ENCODE data around the gene PRND. TPM values are rescaled to one million over a fixed set of nuclear protein-coding genes. Genes with fewer than 3 reads are reported as not detected.
"Not testable (repeated sequence)": the region's sequence is repeated elsewhere in the genome, so short reads cannot be mapped to it uniquely, and the experiment has no call there.

Gene PRND
- polyA plus RNA-seq, 1 donor, result 51.9 TPM

DNA sequence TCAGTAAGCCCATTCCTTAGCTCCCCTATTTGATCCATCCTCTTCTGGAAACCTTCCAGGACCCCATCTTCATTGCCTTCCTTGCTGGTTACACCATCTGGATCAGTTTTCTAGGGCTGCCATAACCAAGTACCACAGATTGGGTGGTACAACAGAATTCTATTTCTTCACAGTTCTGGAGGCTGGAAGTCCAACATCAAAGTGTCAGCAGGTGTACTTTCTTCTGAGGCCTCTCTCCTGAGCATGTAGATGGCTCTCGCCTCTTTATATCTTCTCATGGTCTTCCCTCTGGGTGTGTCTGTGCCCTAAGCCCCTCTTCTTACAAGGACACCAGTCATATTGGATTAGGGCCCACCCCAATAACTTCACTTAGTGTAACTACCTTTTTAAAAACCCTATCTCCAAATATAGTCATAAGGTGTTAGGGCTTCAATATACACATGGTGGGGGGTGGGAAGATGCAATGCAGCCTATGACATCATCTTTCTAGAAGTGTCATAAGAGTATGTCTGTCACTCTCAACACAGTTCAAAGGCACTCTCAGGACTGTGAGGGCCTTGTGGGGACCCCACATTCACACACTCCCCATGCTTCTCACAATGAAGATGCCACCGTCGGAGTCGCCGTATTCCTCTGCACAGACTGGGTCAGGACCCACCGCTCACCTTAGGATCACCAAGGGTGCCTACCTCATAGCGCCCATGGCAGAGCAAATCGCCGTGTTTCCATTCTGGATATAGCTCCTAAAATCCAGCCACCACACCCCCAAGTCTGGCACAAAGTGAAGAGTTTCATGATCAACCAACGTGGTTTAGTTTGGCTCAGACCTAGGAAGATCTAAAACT lies 12.2 kb upstream of the PRND start:
- no peak for DNase-seq

DNA sequence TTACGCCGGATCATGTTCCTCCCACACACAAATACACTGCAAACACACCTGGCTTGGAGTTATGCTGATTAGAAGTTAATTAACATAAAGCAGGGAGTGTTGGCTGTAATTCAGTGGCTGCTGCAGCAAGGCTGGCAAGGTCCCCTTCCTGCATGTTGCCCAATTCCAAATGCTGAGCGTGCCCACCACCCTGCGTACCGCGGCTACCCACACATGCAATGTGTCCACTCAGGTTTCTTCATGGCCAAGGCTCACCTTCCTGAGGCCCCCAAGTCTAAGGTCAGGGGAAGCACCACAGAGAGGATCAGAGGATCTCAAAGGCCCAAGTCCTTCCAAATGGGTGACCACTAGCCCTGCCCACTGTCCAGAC lies 11.6 kb upstream of the PRND start:
- DNase-seq, result no peak

DNA sequence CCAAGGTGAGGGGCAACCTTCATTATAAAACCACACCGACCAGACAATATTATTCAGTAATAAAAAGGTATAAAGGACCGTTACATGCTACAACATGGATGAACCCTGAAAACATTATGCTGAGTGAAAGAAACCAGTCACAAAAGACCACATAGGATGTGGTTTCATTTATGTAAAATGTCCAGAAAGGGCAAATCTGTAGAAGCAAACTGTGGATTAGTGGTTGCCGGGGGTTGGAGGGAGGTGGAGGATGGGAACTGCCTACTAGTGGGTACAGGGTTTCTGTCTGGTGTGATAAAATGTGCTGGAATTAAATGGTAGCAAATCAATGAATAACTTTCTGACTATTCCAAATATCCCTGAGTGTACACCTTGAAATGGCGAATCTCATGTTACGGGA lies 10.2 kb upstream of the PRND start:
- no peak for DNase-seq

DNA sequence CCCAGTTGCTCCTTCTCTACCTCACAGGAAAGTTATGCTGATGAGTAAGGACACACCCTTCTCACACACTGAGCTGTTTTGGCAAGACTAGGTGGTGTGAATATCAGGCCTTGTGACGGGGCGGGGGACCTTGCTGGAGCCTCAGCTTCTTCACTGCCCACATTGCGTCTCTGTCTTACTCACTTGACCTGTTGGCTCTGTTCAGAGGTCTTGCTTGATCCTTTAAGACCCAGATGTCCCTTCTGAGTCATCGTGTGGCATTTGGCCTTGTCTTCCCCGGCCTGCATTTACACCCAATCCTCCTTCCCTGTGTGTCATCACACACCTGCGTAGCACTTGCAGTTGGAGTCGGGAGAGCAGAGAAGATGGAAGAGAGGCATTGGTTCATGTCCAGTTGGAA lies 8.3 kb upstream of the PRND start:
- no peak for DNase-seq

DNA sequence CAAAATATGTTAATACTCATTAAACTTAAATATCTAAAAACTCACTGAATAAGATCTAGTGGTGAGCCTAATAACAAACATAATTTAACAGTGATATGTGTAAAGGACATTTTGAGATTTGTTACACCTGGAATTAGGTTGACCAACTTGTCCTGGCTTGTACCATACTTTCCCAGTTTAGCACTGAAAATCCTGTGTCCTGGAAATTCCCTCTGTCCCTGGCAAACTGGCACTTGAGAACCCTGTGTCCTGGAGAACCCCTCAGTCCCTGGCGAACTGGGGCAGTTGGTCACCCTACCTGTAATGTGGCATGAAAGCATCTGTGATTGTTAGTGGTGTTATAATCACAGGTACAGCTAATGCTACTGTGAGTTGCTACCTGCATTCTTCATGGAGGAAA lies 6.9 kb upstream of the PRND start:
- no peak for DNase-seq

DNA sequence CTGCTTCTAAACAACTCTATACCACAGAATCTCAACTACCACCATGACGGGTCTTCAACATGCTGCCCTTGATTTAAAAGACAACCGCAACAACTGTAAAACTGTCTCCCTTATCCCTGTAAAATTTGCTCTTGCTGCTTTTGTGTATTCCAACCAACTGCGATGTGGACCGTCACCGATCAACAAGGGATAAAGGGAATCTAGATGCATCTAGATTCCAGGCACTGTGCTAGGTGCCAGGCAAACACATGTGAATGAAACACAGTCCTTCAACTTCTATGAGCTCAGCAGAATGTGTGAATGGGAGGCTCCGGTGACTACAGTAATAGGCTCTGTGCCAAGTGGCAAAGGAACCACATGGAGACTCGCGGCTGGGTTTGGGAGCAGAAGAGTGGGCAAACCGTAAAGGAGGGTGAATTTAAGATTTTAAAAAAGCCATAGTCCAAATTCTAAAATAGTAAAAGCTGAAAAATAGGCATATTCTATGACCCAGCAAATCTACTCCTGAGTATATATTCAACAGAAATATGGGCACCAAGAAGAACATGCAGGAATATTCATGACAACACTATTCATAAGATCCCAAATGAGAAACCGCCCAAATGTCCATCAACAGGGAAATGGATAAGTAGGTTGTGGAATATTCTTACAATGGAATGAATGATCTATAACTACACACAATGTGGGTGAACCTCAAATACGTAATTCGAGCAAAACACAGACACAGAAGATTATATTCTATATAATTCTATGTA lies 3.7 kb upstream of the PRND start:
- no peak for DNase-seq

DNA sequence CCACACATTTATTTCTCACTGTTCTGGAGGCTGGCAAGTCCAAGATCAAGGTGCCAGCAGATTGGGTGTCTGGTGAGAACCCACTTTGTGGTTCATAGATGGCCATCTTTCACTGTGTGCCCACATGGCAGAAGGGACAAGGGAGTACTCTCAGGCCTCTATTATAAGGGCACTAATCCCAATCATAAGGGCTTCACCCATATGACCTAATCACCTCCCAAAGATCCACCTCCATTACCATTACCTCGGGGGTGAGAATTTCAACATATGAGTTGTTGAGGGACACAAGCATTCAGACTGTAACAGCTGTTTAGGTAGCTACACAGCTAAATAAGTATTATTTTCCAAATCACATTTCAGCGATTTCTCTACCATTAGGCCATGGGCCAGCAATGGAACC lies 2.5 kb upstream of the PRND start:
- DNase-seq, result no peak

DNA sequence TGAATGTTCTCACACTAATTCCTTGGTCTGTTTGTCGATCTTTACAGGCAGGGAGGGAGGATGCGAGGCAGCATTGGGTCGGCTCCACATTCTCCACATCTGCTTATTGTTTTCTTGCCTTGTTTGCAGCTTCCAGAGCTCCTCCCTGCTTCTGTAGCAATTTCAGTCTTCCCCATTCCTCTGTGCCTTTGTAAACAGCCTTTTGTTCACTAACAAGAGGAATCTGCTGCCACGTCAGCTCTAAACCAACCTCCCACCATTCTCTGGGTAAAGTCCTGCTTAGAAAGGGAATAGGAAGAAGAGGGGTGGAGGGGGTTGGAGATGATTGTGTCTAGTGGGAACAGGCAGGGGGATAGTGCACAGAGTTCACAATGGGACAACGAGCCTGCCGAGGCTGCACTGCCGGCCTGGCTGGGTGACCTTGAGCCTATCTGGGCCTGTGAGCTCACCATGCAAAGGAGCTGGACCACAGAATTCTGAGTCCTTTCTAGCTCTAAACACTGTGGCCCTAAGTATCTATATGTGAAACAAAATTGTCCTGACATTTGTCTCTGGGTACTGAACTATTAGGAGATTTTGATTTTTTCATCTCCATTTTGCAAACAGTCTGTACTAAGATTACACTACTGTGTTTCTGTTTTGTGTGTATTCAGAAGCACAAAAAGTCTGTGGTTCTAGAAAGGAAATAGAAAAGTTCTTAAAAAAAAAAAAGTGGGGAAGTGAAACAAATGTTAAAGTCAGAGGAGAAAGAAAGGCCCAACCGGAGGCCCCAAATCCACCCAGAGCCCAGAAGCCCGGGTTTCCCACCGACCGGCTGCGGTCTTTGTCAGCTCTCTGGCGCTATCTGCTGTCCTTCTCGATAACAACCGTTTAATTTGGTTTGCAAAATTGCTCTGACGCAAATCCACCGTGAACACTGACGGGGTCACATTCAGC lies 1.4 kb upstream of the PRND start:
- peak; percentile 76 for DNase-seq

DNA sequence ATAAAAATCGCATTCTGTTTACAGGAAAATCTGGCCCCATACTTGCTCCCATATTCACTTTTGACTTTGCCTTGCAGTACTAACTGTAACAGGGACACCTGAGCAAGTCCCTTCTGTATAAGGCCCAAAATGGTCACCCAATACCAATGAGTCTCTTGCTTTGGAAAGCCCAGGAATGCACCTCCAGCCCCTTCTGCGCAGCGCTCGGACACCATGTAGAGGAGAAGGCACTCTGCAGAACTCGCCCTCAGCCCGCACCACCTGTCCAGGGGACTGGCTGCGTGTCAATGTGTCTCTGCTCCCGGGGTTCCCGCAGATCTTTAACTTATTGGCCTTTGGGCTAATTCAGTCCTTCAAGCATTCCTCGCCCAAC lies 746 bp upstream of the PRND start:
- no peak for DNase-seq

DNA sequence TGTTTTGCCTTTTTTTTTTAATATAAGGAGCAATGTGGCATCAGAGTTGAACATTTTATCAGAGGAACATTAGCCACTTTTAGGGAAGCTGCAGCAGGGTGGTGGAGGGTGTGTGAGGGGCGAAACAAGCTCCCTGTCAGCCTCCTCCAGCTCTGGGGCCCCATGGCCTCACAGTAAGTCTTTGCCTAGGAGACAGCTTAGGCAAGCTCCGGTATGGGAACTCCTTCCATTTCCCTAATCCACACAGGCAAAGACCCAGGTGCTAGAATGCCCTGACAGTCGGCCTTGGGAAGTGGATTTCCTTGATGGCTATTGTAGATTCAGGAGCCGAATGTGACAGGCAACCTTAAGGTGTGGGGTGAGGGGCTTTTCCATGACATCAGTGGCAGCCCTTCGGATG lies 862 bp downstream of the PRND start:
- DNase-seq, result no peak

DNA sequence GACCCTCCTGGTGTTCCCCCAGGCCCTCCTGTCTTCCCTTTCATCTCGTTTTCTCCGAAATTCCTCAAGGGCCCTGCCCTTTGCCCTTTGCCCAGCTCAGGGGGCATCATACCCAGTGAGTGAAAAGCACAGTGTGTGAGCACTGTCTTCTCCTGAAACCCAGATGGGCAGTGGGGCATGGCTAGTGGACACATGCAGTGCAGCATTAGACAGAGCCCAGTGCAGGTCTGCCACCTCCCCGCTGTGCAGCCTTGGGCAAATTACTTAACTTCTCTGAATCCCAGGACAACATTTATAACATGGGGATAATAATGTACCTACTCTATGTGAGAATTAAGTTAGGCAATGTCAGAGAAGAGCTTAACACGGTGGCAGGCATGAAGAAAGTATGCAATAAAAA lies 1.3 kb downstream of the PRND start:
- no peak for DNase-seq

DNA sequence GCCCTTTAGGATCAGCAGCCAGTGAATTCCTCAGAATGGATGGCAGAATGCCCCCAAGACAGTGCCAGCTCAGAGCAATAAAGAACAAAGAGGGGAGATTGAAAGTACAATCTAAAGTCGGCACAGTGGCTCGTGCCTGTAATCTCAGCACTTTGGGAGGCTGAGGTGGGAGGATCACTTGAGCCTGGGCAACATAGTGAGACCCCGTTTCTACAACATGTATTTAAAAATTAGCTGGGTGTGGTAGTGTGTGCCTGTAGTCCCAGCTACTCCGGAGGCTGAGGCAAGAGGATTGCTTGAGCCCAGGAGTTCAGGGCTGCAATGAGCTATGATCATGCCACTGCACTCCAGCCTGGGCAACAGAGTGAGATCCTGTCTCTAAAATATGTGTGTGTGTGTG lies 1.8 kb downstream of the PRND start:
- not testable (repeated sequence) for DNase-seq

DNA sequence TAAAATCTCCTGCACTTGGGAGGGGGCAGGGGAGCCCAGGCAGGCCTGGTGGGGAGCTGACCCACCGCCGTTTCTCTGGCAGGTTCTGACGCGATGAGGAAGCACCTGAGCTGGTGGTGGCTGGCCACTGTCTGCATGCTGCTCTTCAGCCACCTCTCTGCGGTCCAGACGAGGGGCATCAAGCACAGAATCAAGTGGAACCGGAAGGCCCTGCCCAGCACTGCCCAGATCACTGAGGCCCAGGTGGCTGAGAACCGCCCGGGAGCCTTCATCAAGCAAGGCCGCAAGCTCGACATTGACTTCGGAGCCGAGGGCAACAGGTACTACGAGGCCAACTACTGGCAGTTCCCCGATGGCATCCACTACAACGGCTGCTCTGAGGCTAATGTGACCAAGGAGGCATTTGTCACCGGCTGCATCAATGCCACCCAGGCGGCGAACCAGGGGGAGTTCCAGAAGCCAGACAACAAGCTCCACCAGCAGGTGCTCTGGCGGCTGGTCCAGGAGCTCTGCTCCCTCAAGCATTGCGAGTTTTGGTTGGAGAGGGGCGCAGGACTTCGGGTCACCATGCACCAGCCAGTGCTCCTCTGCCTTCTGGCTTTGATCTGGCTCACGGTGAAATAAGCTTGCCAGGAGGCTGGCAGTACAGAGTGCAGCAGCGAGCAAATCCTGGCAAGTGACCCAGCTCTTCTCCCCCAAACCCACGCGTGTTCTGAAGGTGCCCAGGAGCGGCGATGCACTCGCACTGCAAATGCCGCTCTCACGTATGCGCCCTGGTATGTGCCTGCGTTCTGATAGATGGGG lies 3.0 kb downstream of the PRND start:
- no peak for DNase-seq

DNA sequence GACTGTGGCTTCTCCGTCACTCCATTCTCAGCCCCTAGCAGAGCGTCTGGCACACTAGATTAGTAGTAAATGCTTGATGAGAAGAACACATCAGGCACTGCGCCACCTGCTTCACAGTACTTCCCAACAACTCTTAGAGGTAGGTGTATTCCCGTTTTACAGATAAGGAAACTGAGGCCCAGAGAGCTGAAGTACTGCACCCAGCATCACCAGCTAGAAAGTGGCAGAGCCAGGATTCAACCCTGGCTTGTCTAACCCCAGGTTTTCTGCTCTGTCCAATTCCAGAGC lies 3.5 kb downstream of the PRND start:
- no peak for DNase-seq

DNA sequence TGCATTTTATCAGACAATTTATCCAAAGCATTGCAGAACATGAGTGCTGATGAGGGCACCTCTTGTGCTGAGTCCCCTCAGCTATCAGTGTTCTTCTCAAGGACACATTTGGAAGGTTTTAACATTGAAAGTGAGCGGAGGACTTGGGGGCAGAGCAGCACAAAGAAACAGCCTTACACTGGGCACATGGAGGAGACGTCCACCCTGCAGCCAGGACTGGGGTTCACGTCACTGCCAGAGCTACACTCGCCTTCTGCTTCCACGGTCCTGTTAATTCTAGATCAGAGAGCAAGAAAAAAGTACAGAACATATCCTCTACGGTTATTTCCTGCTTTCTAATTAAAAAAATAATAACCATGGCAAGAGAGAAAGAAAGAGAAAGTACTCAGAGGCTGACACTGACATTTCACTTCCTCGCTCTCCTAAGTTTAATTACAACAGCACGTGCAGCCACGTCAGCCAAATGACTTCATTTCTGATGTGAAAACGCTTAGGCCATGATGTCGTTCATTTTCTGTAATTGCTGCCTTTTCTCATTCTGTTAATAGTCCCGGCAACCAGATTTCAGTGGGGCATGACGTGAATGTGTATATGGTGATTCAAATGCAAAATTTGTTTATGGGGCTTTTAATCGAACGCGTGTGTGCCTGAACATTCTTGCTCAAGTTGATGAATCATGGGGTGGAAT lies 5.1 kb downstream of the PRND start:
- DNase-seq, result peak; percentile 24

DNA sequence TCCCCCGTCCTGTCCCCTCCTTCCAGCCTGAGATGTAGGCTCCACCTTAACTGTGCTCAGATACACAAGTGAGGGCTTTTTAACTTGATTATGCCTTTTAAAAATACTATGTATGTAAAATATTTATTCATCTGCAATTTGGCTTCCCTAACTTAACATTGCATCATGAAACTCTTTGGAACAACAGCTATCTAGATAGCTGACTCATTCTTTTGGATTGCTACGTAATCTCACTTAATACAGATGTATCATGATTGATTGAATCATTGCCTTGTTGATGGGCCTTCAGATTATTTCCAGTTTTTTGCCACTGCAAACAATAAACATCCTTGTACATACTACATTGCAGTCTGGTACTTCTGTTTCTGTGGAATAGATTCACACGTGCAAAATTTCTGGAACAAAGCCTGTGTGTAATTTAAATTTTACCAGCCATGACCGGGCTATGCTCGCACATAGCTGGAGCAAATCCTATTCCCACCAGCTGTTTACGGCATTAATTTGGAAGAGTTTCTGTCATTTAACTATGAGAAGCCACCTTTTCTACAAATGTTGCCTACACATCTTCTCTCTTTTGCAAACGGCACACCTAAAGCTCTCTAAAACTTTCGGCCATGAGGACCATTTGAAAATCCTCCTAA lies 6.5 kb downstream of the PRND start:
- no peak for DNase-seq

DNA sequence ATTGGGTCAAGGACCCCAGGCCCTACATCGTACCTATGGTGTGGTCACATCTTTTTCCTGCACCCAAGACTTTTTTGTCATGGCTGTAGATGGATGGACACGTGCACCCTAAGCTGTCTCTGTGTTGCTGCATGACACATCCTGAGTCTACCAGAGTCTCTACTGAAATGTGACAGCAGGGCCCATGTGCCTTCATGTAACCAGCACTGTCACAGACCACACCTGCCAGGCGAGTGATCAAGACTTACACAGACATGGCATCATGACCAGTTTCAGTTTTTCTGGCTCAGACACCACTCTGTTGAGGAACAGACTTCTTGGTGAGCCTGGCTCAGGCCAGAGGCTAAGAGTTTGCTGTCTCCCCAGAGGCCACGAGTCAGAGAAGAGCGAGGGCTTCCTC lies 7.6 kb downstream of the PRND start:
- DNase-seq, result no peak

DNA sequence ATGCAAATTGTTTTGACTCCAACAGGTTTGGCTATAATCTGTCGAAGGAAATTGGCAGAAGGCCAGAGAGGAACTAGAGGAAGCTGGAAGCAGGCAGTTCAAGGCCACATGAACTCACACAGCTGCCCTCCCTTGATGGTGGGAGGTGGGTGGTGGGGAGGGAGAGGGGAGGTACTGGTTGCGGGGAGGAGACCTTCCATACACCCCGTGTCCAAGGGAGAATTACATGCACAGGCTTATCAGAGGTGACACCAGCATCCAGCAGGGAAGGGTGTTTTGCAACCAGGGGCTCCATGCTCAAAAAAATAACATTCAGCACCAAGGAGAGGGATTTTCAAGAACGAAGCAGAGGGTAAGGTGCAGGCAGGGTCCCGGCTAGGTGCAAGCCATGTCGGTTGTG lies 9.1 kb downstream of the PRND start:
- DNase-seq, result peak; percentile 27

DNA sequence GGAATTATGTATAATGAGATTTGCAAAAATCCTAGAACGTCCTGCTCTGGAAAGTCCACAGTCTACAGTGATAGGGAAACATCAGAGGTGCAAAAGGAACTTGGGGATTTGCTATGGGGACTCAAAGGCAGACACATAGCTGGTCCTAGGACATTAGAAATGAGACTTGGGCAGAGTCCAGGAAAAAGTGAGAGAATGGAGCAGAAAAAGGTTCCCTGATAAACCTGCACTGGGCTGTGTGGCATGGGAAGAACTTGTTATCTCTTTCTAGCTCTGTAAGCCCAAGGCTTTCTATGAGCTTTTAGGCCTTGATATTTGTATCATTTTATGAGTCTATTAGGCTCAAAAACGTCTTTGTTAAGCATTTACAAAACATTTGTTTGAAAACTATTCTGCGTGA lies 15.2 kb downstream of the PRND start:
- no peak for DNase-seq

DNA sequence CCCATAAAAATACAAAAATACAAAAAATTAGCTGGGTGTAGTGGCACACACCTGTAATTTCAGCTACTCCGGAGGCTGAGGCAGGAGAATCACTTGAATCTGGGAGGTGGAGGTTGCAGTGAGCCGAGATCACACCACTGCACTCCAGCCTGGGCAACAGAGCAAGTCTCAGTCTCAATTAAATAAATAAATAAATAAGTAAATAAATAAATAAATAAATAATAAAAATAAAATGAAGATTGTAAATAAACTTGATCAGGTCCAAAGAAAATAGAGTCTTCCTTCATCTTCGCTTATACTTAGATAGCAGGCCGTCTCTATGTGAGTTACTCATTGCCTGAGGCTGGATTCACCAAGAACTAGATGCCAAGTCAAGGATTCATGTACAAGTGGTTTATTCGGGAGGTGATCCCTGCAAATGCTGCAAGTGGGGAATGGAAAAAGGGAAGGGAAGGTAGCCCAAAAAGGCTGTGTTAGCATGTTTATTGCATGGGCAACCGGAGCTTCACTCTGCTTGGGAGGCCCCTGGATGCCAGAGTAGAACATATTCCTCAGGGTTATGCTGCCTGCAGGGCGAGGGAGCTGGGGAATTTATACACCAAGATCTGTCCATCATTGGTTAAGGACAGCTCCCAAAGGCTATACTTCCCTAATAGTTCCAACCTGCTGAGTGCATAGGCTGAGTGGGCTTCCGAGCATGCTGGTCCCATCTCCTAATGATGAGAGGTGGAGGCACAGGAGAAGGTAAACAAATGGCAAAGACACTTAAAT lies 16.3 kb downstream of the PRND start:
- no peak for DNase-seq
